PC-9 (cell line): ENCODE results near the gene NEO1. TPM values are rescaled to one million over a fixed set of nuclear protein-coding genes. Genes with fewer than 3 reads are reported as not detected.

Experiments used
- BruUV-seq: library from RNA; stranded (reverse); fragments of 400-500 nt; replicated peaks from 2 replicates; lab custom pipeline; 2021; lab: Mats Ljungman, UMichigan
- CTCF ChIA-PET: fragments of 300-600 bp; sonication (Branson Sonifier 250); formaldehyde crosslinking; loops from one replicate; lab custom pipeline; 2022; ENCODE audit warnings: antibody characterized with exemption; lab: Charles Lee
- POLR2A ChIA-PET: fragments of 300-600 bp; sonication (Branson Sonifier 250); formaldehyde crosslinking; loops from one replicate; lab custom pipeline; 2022; ENCODE audit warnings: antibody characterized with exemption; ENCODE audit not compliant: unreplicated experiment; lab: Charles Lee
- DNase-seq, 2 experiments: peaks; one replicate each; pipeline versions ENCODE4 v3.0.0 to v3.0.0-alpha.2; 2015 to 2022; ENCODE audit warnings: mixed read lengths in 1 of 2
- H2AFZ ChIP-seq: fragments of 200-600 bp; sonication (generic); 2 replicates; pipeline ENCODE4 v1.8.1; 2017; ENCODE audit warnings: antibody characterized with exemption
- H3F3A ChIP-seq: fragments of 200-600 bp; sonication (generic); 2 replicates; pipeline ENCODE4 v1.8.1; 2017; ENCODE audit warnings: antibody characterized with exemption, mild to moderate bottlenecking, low read depth; ENCODE audit not compliant: insufficient read depth
- H3K27ac ChIP-seq: fragments of 200-600 bp; sonication (generic); 2 replicates; pipeline ENCODE4 v1.6.1; 2016; ENCODE audit warnings: mixed run types
- H3K27me3 ChIP-seq: fragments of 200-600 bp; sonication (generic); 2 replicates; pipeline ENCODE4 v1.6.1; 2016; ENCODE audit warnings: low read depth, mixed run types; ENCODE audit not compliant: insufficient read depth
- H3K36me3 ChIP-seq: fragments of 200-600 bp; sonication (generic); 2 replicates; pipeline ENCODE4 v1.6.1; 2016; ENCODE audit warnings: low read depth, mixed run types
- H3K4me1 ChIP-seq: fragments of 200-600 bp; sonication (generic); replicated peaks from 2 replicates; pipeline ENCODE4 v1.6.1; 2016; ENCODE audit warnings: mixed run types; ENCODE audit not compliant: insufficient read depth
- H3K4me2 ChIP-seq: fragments of 200-600 bp; sonication (generic); 2 replicates; pipeline ENCODE4 v1.6.1; 2017; ENCODE audit warnings: mixed run types
- H3K4me3 ChIP-seq: fragments of 200-600 bp; sonication (generic); 2 replicates; pipeline ENCODE4 v1.6.1; 2016; ENCODE audit warnings: mixed run types
- H3K79me2 ChIP-seq: fragments of 200-600 bp; sonication (generic); 2 replicates; pipeline ENCODE4 v1.6.1; 2017; ENCODE audit warnings: low read depth, mixed run types
- H3K9me2 ChIP-seq: fragments of 200-600 bp; sonication (generic); 2 replicates; pipeline ENCODE4 v1.8.1; 2017; ENCODE audit warnings: mild to moderate bottlenecking; ENCODE audit not compliant: insufficient read depth
- H3K9me3 ChIP-seq: fragments of 200-600 bp; sonication (generic); 2 replicates; pipeline ENCODE4 v1.8.1; 2016; ENCODE audit warnings: low read depth; ENCODE audit not compliant: insufficient read depth
- H4K20me1 ChIP-seq: fragments of 200-600 bp; sonication (generic); 2 replicates; pipeline ENCODE4 v1.8.1; 2017; ENCODE audit not compliant: insufficient read depth
- EZH2 ChIP-seq: fragments of 200-600 bp; sonication (generic); IDR thresholded peaks from 2 replicates; pipeline ENCODE4 v1.8.0; 2017; ENCODE audit warnings: antibody characterized with exemption, low read depth
- intact Hi-C: fragments of 100-400 bp; cut with micrococcal nuclease; formaldehyde crosslinking; loops from one replicate; pipeline ENCODE4 v1.10.0; 2022; ENCODE audit not compliant: unreplicated experiment
- total RNA-seq: library from RNA; stranded (reverse); gene quantifications from 2 replicates; pipeline ENCODE4 v1.2.3, GENCODE V29; 2021
- TF ChIP-seq, protein P1 (sequence below): fragments of 200-600 bp; sonication (generic); conservative IDR thresholded peaks from 2 replicates; pipeline ENCODE4 v1.6.1; 2017; ENCODE audit warnings: mixed run types, antibody characterized with exemption, mild to moderate bottlenecking, moderate library complexity

The NEO1 gene
- total RNA-seq, 1 experiment from 2014 or later: 5.2 TPM

DNA sequence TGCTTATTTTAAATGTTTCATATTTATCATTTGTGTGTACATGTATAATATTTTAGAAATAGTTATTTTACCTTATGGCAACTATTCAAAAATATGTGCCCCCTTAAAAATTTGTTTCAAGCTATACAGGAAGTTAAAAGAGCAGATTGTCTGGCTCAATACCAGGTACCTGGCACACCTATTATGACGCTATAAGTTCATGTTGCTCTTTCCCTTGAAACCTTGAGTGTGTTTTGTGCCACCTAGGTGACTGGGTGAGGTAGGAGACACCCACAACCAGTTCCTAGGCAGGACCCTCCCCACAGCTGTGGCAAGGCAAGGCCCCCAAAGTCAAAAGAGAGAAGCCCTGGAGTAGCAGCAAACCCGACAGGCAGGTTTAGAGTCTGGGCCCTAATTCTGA, 20.6 kb upstream of the NEO1 start:
- POLR2A ChIA-PET: no interaction called here
- intact Hi-C loops: no loop called here
- BruUV-seq: no TSS peak
- CTCF ChIA-PET: no interaction called here
- Histone ChIP-seq H4K20me1 (no peaks in the 10 kb centered on the region), H2AFZ (no peak overlapping the region), H3K9me2 (no peaks in the 10 kb centered on the region), H3K4me2 (no peak overlapping the region), H3K27ac (no peak overlapping the region), H3F3A (no peaks in the 10 kb centered on the region), H3K4me1 (no peaks in the 10 kb centered on the region), H3K4me3 (no peak overlapping the region), H3K79me2 (no peaks in the 10 kb centered on the region), H3K36me3 (no peaks in the 10 kb centered on the region), H3K27me3 (peaks cover 95% of the 10 kb centered on the region), H3K9me3 (no peaks in the 10 kb centered on the region)
- DNase-seq: no peak
- TF ChIP-seq EZH2: no peak
- TF ChIP-seq, protein P1, sequence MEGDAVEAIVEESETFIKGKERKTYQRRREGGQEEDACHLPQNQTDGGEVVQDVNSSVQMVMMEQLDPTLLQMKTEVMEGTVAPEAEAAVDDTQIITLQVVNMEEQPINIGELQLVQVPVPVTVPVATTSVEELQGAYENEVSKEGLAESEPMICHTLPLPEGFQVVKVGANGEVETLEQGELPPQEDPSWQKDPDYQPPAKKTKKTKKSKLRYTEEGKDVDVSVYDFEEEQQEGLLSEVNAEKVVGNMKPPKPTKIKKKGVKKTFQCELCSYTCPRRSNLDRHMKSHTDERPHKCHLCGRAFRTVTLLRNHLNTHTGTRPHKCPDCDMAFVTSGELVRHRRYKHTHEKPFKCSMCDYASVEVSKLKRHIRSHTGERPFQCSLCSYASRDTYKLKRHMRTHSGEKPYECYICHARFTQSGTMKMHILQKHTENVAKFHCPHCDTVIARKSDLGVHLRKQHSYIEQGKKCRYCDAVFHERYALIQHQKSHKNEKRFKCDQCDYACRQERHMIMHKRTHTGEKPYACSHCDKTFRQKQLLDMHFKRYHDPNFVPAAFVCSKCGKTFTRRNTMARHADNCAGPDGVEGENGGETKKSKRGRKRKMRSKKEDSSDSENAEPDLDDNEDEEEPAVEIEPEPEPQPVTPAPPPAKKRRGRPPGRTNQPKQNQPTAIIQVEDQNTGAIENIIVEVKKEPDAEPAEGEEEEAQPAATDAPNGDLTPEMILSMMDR: no peak

DNA sequence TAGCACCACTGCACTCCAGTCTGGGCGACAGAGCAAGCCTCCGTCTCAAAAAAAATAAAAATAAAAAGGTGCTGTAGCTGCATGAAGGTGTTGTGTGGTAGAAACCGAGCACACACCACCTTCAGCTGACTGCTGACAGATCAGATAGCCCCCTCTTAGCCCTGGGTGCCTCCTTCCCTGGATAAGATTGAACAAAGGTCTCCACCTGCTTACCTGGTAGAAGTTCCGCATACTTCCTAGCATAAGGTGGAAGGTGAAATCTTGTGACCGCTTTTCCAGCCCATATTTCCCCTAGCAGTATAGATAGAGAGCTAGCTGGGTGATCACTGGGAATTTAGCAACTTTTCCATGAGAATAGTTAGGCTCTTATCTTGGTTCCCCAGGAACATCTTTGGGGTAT, 18.7 kb upstream of the NEO1 start:
- Histone ChIP-seq H3K36me3 (no peaks in the 10 kb centered on the region), H3K4me3 (no peak overlapping the region), H3K4me1 (no peaks in the 10 kb centered on the region), H3K9me3 (no peaks in the 10 kb centered on the region), H4K20me1 (no peaks in the 10 kb centered on the region), H3F3A (no peaks in the 10 kb centered on the region), H3K9me2 (no peaks in the 10 kb centered on the region), H3K79me2 (no peaks in the 10 kb centered on the region), H3K27ac (no peak overlapping the region), H3K4me2 (no peak overlapping the region), H3K27me3 (peaks cover 96% of the 10 kb centered on the region), H2AFZ (no peak overlapping the region)
- CTCF ChIA-PET: no interaction called here
- BruUV-seq: no TSS peak
- intact Hi-C loops: no loop called here
- POLR2A ChIA-PET: no interaction called here
- TF ChIP-seq EZH2: no peak
- TF ChIP-seq, protein P1: no peak
- DNase-seq: no peak

DNA sequence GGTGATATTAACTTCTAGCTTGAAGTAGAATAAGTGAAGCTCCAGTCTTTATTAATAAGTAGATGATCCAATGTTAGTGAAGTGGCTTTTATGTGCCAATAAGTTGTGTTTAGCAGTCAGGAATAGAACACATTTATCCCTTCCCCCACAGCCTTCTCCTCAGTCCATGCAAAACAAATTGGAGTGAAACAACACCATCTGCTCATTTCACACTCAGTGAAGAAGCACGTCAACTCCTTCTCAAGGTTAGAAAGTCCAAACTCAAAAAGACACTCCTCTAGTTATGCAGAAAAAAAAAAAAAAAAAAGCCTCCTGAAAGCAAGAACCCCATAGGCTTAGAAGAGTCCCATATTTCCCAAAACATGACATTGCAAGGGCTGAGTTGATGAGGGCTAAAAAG, 18.0 kb upstream of the NEO1 start:
- H3K4me2 ChIP-seq: no peak overlapping the region
- H3F3A ChIP-seq: no peaks in the 10 kb centered on the region
- H3K4me1 ChIP-seq: no peaks in the 10 kb centered on the region
- H4K20me1 ChIP-seq: no peaks in the 10 kb centered on the region
- no TSS peak for BruUV-seq
- H2AFZ ChIP-seq: no peak overlapping the region
- no peak for DNase-seq
- no peak for TF ChIP-seq EZH2
- TF ChIP-seq, protein P1: no peak
- no peaks in the 10 kb centered on the region for H3K79me2 ChIP-seq
- intact Hi-C loops: no loop called here
- no peak overlapping the region for H3K27ac ChIP-seq
- no peaks in the 10 kb centered on the region for H3K36me3 ChIP-seq
- ChIA-PET POLR2A (no interaction called here), CTCF (no interaction called here)
- H3K27me3 ChIP-seq: peaks cover 94% of the 10 kb centered on the region
- H3K9me3 ChIP-seq: no peaks in the 10 kb centered on the region
- H3K4me3 ChIP-seq: no peak overlapping the region
- H3K9me2 ChIP-seq: no peaks in the 10 kb centered on the region
